WTC11 (cell line): ENCODE results near the gene MRGPRF. TPM values are rescaled to one million over a fixed set of nuclear protein-coding genes. Genes with fewer than 3 reads are reported as not detected.

ENCODE experiments used
- ATAC-seq: fragments of 200-7000 bp; cut with Tn5 transposase; 2 replicates; pipeline ENCODE4 v1.10.0; 2021; ENCODE audit warnings: mild to moderate bottlenecking, moderate library complexity
- CTCF ChIA-PET: fragments of 300-600 bp; sonication (Branson Sonifier 250); formaldehyde crosslinking; loops from one replicate; lab custom pipeline; 2021; ENCODE audit warnings: antibody characterized with exemption; lab: Charles Lee
- POLR2A ChIA-PET: fragments of 350-600 bp; sonication (Branson Sonifier 250); formaldehyde crosslinking; loops from one replicate; lab custom pipeline; 2021; ENCODE audit warnings: antibody characterized with exemption; lab: Charles Lee
- DNase-seq: peaks from one replicate; pipeline ENCODE4 v3.0.0; 2021; ENCODE audit warnings: low spot score
- H3K27ac Mint-ChIP-seq: 2 replicates; pipeline ENCODE4 v1.8.0; 2021; ENCODE audit warnings: mixed read lengths
- H3K27me3 Mint-ChIP-seq: 2 replicates; pipeline ENCODE4 v1.8.0; 2021; ENCODE audit warnings: low read depth, mild to moderate bottlenecking, moderate library complexity, mixed read lengths
- H3K36me3 Mint-ChIP-seq: 2 replicates; pipeline ENCODE4 v1.8.0; 2021; ENCODE audit warnings: mixed read lengths
- H3K4me1 Mint-ChIP-seq: 2 replicates; pipeline ENCODE4 v1.8.0; 2022; ENCODE audit warnings: mixed read lengths
- H3K4me3 Mint-ChIP-seq: 2 replicates; pipeline ENCODE4 v1.8.0; 2021; ENCODE audit warnings: mild to moderate bottlenecking, moderate library complexity, mixed read lengths
- H3K9me3 Mint-ChIP-seq: 2 replicates; pipeline ENCODE4 v1.8.0; 2021; ENCODE audit warnings: mixed read lengths
- ARID4B ChIP-seq: sonication (generic); formaldehyde crosslinking; IDR thresholded peaks from 2 replicates; pipeline ENCODE4 v1.8.0; 2023; ENCODE audit warnings: missing genetic modification reagents, mild to moderate bottlenecking, borderline replicate concordance
- CBFB ChIP-seq: sonication (generic); formaldehyde crosslinking; IDR thresholded peaks from 2 replicates; pipeline ENCODE4 v1.8.1; 2022; ENCODE audit warnings: mild to moderate bottlenecking, low read depth, missing genetic modification reagents
- CDX4 ChIP-seq: fragments of 250-450 bp; sonication (Bioruptor Pico); IDR thresholded peaks from 2 replicates; pipeline ENCODE4 v1.9.0; 2021; ENCODE audit warnings: moderate library complexity, mild to moderate bottlenecking, inconsistent platforms, borderline replicate concordance
- E2F5 ChIP-seq: sonication (generic); formaldehyde crosslinking; IDR thresholded peaks from 2 replicates; pipeline ENCODE4 v1.8.1; 2022; ENCODE audit warnings: mild to moderate bottlenecking, moderate library complexity, missing genetic modification reagents
- FOXJ3 ChIP-seq: sonication (generic); formaldehyde crosslinking; IDR thresholded peaks from 2 replicates; pipeline ENCODE4 v1.9.0; 2021; ENCODE audit warnings: missing genetic modification reagents, mild to moderate bottlenecking, borderline replicate concordance
- FOXP1 ChIP-seq: sonication (generic); formaldehyde crosslinking; IDR thresholded peaks from 2 replicates; pipeline ENCODE4 v1.8.0; 2022; ENCODE audit warnings: missing genetic modification reagents, mild to moderate bottlenecking, moderate library complexity, borderline replicate concordance
- GTF2I ChIP-seq: fragments of 250-450 bp; sonication (Bioruptor Pico); conservative IDR thresholded peaks from 2 replicates; pipeline ENCODE4 v1.4.0; 2021; ENCODE audit warnings: mild to moderate bottlenecking
- IRF2 ChIP-seq: sonication (generic); formaldehyde crosslinking; IDR thresholded peaks from 2 replicates; pipeline ENCODE4 v1.8.0; 2022; ENCODE audit warnings: low read depth, missing genetic modification reagents, borderline replicate concordance
- JAZF1 ChIP-seq: fragments of 250-450 bp; sonication (Bioruptor Pico); IDR thresholded peaks from 2 replicates; pipeline ENCODE4 v1.9.0; 2021; ENCODE audit warnings: moderate library complexity, mild to moderate bottlenecking, inconsistent platforms
- KAT7 ChIP-seq: sonication (generic); formaldehyde crosslinking; IDR thresholded peaks from 2 replicates; pipeline ENCODE4 v1.8.1; 2023; ENCODE audit warnings: missing genetic modification reagents, mild to moderate bottlenecking, borderline replicate concordance
- MAX ChIP-seq: sonication (generic); formaldehyde crosslinking; IDR thresholded peaks from 2 replicates; pipeline ENCODE4 v1.8.0; 2022; ENCODE audit warnings: mild to moderate bottlenecking, missing genetic modification reagents
- NFE2L1 ChIP-seq: sonication (generic); formaldehyde crosslinking; IDR thresholded peaks from 2 replicates; pipeline ENCODE4 v1.8.1; 2023; ENCODE audit warnings: missing genetic modification reagents
- NR1H2 ChIP-seq: sonication (generic); formaldehyde crosslinking; IDR thresholded peaks from 2 replicates; pipeline ENCODE4 v1.9.0; 2021; ENCODE audit warnings: mild to moderate bottlenecking, moderate library complexity, missing genetic modification reagents
- OVOL2 ChIP-seq: fragments of 250-450 bp; sonication (Bioruptor Pico); IDR thresholded peaks from 2 replicates; pipeline ENCODE4 v1.9.0; 2021; ENCODE audit warnings: mild to moderate bottlenecking, borderline replicate concordance
- PRDM15 ChIP-seq: sonication (generic); formaldehyde crosslinking; IDR thresholded peaks from 2 replicates; pipeline ENCODE4 v1.8.0; 2022; ENCODE audit warnings: missing genetic modification reagents
- PREB ChIP-seq: sonication (generic); formaldehyde crosslinking; IDR thresholded peaks from 2 replicates; pipeline ENCODE4 v1.8.1; 2022; ENCODE audit warnings: mild to moderate bottlenecking, missing genetic modification reagents, moderate library complexity, borderline replicate concordance
- SOX15 ChIP-seq: fragments of 250-450 bp; sonication (Bioruptor Pico); IDR thresholded peaks from 2 replicates; pipeline ENCODE4 v1.9.0; 2021; ENCODE audit warnings: mild to moderate bottlenecking
- USF1 ChIP-seq: sonication (generic); formaldehyde crosslinking; IDR thresholded peaks from 2 replicates; pipeline ENCODE4 v1.8.0; 2022; ENCODE audit warnings: mild to moderate bottlenecking, missing genetic modification reagents
- ZBTB21 ChIP-seq: sonication (generic); formaldehyde crosslinking; IDR thresholded peaks from 2 replicates; pipeline ENCODE4 v1.8.1; 2023; ENCODE audit warnings: mild to moderate bottlenecking, missing genetic modification reagents, borderline replicate concordance
- ZBTB43 ChIP-seq: sonication (generic); formaldehyde crosslinking; IDR thresholded peaks from 2 replicates; pipeline ENCODE4 v1.8.1; 2023; ENCODE audit warnings: mild to moderate bottlenecking, missing genetic modification reagents
- ZNF396 ChIP-seq: fragments of 250-450 bp; sonication (Bioruptor Pico); IDR thresholded peaks from 2 replicates; pipeline ENCODE4 v1.8.0; 2021; ENCODE audit warnings: mild to moderate bottlenecking, moderate library complexity, borderline replicate concordance
- ZNF423 ChIP-seq: fragments of 250-450 bp; sonication (Bioruptor Pico); IDR thresholded peaks from 2 replicates; pipeline ENCODE4 v2.1.2; 2022; ENCODE audit warnings: mild to moderate bottlenecking, moderate library complexity
- ZNF671 ChIP-seq: fragments of 250-450 bp; sonication (Bioruptor Pico); IDR thresholded peaks from 2 replicates; pipeline ENCODE4 v1.8.0; 2021; ENCODE audit warnings: mild to moderate bottlenecking
- total RNA-seq: library from RNA; stranded (reverse); gene quantifications from 3 replicates; pipeline ENCODE4 v1.2.3, GENCODE V29; 2021

MRGPRF gene
- total RNA-seq, 1 experiment from 2014 or later = 3.8 TPM

GRCh38 chr11:69048694-69049489, 35.8 kb upstream of the MRGPRF start, which contains the start of gene TPCN2:
Gene TPCN2 (plus strand): TSS chr11:69048932. CDS start chr11:69048998, 66 bp downstream.
- CTCF ChIA-PET = interaction anchor here (0.7 to 3.4 kb wide), 15 partner anchors 12 to 274 kb away, joined by 3 to 18 read pairs (median 5); partner anchors contain the start of gene MRGPRF
- Mint-ChIP-seq H3K27ac (peak within 1 kb of the TSS; percentile 83), H3K36me3 (no peaks in the 10 kb centered on the region), H3K4me1 (peaks cover 39% of the 10 kb centered on the region), H3K27me3 (no peaks in the 10 kb centered on the region), H3K9me3 (no peaks in the 10 kb centered on the region), H3K4me3 (peak within 1 kb of the TSS; percentile 77)
- ATAC-seq = peak; percentile 91
- peak; percentile 96 for DNase-seq
- POLR2A ChIA-PET = interaction anchor here (0.5 to 0.9 kb wide), 3 partner anchors 36 to 835 kb away, joined by 3 to 6 read pairs (median 3); partner anchors contain the start of genes IGHMBP2, MRGPRF and MRPL21
- TF ChIP-seq GTF2I = no peak
- no peak for TF ChIP-seq CDX4 (CRISPR knock-in tag)
- TF ChIP-seq KAT7 (CRISPR knock-in tag) = 0 out of 2 replicates have a peak, but pooled peaks have one; percentile 46
- TF ChIP-seq FOXP1 (CRISPR knock-in tag) = 0 out of 2 replicates have a peak, but pooled peaks have one; percentile 25
- no peak for TF ChIP-seq ZBTB21 (CRISPR knock-in tag)
- TF ChIP-seq ZBTB43 (CRISPR knock-in tag) = peak; percentile 57; the same call in 1 of the 2 replicates
- TF ChIP-seq FOXJ3 (CRISPR knock-in tag) = no peak
- no peak for TF ChIP-seq IRF2 (CRISPR knock-in tag)
- no peak for TF ChIP-seq PREB (CRISPR knock-in tag)
- TF ChIP-seq NFE2L1 (CRISPR knock-in tag) = 0 out of 2 replicates have a peak, but pooled peaks have one; percentile 38
- no peak for TF ChIP-seq ZNF671
- no peak for TF ChIP-seq ZNF396
- TF ChIP-seq NR1H2 (CRISPR knock-in tag) = no peak
- TF ChIP-seq JAZF1 (CRISPR knock-in tag) = no peak
- no peak; the same call in 1 of the 2 replicates for TF ChIP-seq MAX (CRISPR knock-in tag)
- TF ChIP-seq CBFB (CRISPR knock-in tag) = no peak
- TF ChIP-seq SOX15 = no peak
- TF ChIP-seq OVOL2 (CRISPR knock-in tag) = no peak
- no peak for TF ChIP-seq ZNF423
- TF ChIP-seq PRDM15 (CRISPR knock-in tag) = peak; percentile 21; the same call in 1 of the 2 replicates
- no peak for TF ChIP-seq E2F5 (CRISPR knock-in tag)
- no peak for TF ChIP-seq ARID4B (CRISPR knock-in tag)
- no peak for TF ChIP-seq USF1 (CRISPR knock-in tag)
